NOMO-1 treated with dmso at 0.1 percent for 144 hours (cell line): ENCODE data around the gene A4GALT.

Source experiments
- DNase-seq: peaks from one replicate; lab custom pipeline; 2025; ENCODE audit not compliant: unreplicated experiment; lab: John Stamatoyannopoulos, UW

The A4GALT gene

DNA sequence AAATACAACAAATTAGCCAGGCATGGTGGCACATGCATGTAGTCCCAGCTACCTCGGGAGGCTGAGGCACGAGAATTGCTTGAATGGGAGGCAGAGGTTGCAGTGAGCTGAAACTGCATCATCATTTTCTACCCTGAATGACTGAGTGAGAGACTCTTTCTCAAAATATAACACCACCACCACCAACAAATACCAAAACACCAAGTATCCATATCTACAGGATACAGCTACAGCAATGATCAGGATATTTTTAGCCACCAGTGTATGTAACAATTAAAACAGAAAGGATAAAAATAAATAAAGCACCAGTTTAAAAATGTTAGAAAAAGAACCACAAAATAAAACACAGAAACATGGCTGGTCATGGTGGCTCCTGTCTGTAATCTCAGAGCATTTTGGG, 13.2 kb downstream of the A4GALT start:
- no peak for DNase-seq

DNA sequence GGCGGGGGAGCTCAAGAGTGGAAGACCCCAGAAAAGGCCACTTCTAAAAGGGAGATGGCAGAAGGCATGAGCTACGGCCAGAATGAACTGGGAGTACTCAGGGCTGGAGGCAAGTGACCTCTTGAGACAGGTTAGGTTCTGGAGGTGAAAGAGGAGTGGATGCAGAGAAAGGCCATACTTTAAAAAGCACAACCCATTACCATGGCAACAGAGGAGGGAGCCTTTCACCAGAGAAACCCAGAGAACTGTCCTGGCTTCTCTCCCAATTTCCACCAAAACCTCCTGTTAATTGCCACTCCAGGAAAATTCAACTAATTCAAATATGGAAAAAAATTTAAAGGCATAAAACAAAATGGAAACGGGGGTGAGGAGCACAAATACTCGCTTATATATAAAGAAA, 15.8 kb downstream of the A4GALT start:
- DNase-seq = no peak

- DNase-seq = no peak
Measured at GRCh38 chr22:42702675-42703074, 18.0 kb downstream of the A4GALT start.

GRCh38 chr22:42701694-42702093, 19.0 kb downstream of the A4GALT start:
- DNase-seq = no peak

DNA sequence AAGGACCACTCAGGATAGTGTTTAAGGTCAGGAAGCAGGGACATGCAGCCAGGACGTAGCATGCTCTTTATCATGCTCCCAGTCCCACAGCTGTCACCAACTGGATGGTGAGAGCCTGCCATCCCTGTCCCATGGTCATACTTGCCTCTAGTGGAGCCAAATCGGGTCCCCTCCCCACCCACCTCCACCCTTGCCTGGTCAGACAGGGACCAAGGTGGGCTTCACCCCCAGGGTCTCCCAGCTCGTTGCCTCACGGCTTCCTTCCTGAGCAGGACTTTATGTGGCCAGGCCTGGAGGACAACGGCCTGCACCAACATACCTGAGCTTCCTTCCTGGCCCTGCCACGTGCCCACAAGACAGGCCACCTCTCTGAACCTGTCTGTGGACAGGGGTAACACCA, 19.8 kb downstream of the A4GALT start:
- DNase-seq = no peak

- no peak for DNase-seq
Measured at GRCh38 chr22:42700355-42700754, 20.3 kb downstream of the A4GALT start.

- DNase-seq = no peak
Measured at GRCh38 chr22:42699976-42700352, 20.7 kb downstream of the A4GALT start.

GRCh38 chr22:42699281-42699975, 21.2 kb downstream of the A4GALT start:
- no peak for DNase-seq

GRCh38 chr22:42697542-42698013, 23.1 kb downstream of the A4GALT start:
- DNase-seq = no peak

DNA sequence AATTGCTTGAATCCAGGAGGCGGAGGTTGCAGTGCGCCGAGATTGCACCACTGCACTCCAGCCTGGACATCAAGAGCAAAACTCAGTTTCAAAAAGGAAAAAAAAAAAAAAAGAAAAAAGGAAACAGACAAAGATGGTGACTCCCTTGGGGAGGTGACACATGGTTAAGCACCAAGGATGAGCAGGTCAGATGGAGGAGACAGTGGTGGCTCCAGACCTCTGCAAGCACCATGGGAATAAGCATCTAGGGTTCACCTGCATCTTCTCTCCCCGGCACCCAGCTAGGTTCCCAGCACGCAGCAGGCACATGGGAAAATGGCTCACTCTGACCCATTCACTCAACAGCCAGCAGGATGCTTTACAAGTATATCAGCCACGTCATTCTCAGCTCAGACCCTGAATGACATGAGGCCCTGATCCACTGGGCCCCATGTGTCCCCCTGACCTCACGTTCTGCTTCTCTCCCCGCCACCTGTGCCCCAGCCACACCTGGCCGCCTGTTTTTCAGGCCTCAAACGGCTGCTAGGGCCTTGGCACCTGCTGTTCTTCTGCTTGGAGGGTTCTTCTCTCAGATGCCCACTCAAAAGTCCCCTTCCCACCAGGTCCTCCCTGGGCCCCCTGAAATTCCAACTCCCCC, 24.2 kb downstream of the A4GALT start:
- DNase-seq = no peak

- DNase-seq = no peak
Measured at GRCh38 chr22:42695294-42695693, 25.4 kb downstream of the A4GALT start.

DNA sequence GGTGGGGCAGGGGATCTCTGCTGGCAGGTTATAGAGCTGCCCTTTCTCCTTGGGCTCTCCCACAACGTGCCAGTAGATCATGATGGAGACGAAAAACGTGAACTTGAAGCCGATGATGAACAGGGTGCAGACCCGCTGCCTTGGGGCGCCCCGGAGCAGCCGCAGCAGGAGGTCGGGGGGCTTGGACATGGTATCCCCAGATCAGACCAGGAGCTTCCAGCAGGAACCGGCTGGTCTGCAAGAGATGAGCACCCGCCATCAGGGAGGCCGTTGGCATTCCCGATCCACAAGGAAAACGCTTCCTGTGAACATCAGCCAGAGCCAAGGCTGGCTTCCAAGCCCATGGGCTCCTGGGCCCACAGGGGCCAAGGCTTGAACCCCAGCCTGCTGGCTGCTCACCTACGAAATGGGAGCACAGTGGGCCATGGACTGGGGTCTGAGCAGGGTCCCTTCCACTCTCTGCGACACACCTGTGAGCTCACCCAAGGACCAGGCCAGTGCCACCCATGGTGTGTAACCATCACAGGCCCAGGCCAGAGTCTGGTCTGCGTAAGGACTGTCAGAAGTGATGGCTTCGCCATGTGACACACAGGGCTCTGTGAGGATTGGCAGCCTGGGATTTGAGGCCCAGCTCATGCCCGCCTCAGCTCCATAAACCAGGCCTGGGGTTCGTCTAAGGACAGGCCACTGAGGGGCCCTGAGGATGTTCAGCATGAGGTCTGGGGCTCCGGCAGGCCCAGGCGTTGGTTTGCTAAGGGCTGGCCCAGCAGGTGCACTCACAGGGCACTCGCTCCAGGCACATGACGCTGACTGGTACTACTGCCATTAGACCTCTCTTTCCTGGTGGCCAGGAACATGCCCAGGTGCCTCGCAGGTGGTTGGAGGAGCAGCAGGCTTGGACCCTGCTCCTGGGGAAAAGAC, 26.6 kb downstream of the A4GALT start:
- no peak for DNase-seq

GRCh38 chr22:42693055-42693762, 27.5 kb downstream of the A4GALT start:
- no peak for DNase-seq

GRCh38 chr22:42692239-42693054, 28.2 kb downstream of the A4GALT start:
- no peak for DNase-seq

DNA sequence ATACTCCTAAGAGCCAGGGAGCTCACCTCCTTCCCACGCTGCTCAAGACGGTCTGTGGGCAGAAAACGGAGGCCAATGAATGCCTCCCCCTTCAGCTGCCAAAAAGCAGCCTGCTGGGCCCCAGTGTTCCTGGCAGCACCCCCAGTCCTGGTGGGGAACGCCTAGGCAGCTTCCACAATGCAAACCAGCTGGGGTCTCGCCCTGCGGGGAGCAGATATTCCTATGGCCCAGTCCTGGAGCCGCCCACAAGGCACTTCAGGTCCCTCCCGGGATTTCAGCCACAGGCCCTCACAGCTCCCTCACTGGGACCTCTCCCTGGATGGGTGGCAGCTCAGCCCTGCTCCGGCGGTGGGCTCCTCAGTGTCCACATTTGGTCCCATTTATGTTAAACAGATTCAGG, 29.2 kb downstream of the A4GALT start:
- DNase-seq = no peak

- DNase-seq = no peak
Measured at GRCh38 chr22:42688241-42689211, 32.1 kb downstream of the A4GALT start.

DNA sequence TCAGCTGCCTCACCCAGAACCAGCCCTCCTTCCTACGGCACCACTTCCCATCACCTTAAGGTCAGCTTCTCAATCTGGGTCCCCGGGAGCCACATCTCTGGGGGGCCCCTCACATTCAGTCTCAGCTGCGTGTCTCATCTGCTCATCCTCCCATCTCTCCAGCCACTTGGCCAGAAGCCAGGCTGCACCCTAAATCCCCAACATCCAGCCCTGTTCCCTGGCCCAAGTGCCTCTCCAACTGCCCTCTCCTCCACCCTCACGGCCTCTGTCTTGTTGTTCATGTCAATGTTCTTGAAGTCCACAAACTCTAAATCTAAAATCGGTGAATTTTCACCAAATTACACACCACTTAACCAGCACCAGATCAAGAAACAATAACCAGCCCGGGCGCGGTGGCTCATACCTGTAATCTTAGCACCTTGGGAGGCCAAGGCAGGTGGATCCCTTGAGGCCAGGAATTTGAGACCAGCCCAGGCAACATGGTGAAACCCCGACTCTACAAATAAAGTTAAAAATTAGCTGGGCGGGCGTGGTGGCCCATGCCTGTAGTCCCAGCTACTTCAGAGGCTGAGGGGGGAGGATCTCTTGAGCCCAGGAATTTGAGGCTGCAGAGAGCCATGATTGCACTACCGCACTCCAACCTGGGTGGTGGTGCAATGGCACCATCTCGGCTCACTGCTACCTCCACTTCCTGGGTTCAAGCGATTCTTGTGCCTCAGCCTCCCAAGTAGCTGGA, 33.7 kb downstream of the A4GALT start:
- no peak for DNase-seq

- DNase-seq = no peak
Measured at GRCh38 chr22:42685941-42686653, 34.6 kb downstream of the A4GALT start.
